HepG2 (cell line): ENCODE data around the gene C1orf226.

Experiments
- BHLHE40 ChIP-seq: IDR thresholded peaks from 2 replicates; pipeline ENCODE4 v1.6.1; 2011; ENCODE audit warnings: low read length, improper control_type of control experiment
- CTCF ChIP-seq: sonication (generic); formaldehyde crosslinking; IDR thresholded peaks from 2 replicates; pipeline ENCODE4 v1.5.0; 2020; ENCODE audit warnings: mild to moderate bottlenecking, missing genetic modification reagents, moderate library complexity
- FOXP4 ChIP-seq: sonication (generic); formaldehyde crosslinking; IDR thresholded peaks from 2 replicates; pipeline ENCODE4 v1.4.0; 2020; ENCODE audit warnings: missing genetic modification reagents
- HIVEP1 ChIP-seq: sonication (generic); formaldehyde crosslinking; IDR thresholded peaks from 2 replicates; pipeline ENCODE4 v1.4.0; 2020; ENCODE audit warnings: mild to moderate bottlenecking, missing genetic modification reagents
- JUNB ChIP-seq: sonication (generic); formaldehyde crosslinking; IDR thresholded peaks from 2 replicates; pipeline ENCODE4 v1.8.0; 2022; ENCODE audit warnings: missing genetic modification reagents, mild to moderate bottlenecking, borderline replicate concordance
- MEIS2 ChIP-seq: sonication (generic); formaldehyde crosslinking; IDR thresholded peaks from 2 replicates; pipeline ENCODE4 v1.9.0; 2021; ENCODE audit warnings: mild to moderate bottlenecking, missing genetic modification reagents
- POLR2A ChIP-seq, 2 experiments: IDR thresholded peaks; 2 replicates each; pipeline ENCODE4 v1.6.1; 2011; ENCODE audit warnings: low read depth in 2 of 2, low read length in 2 of 2, mild to moderate bottlenecking in 1 of 2, moderate library complexity in 1 of 2; ENCODE audit not compliant: insufficient read depth in 1 of 2
- SCMH1 ChIP-seq: sonication (generic); formaldehyde crosslinking; IDR thresholded peaks from 2 replicates; pipeline ENCODE4 v1.9.0; 2021; ENCODE audit warnings: missing genetic modification reagents, mild to moderate bottlenecking, borderline replicate concordance
- SMARCC2 ChIP-seq: fragments of 450-650 bp; IDR thresholded peaks from 2 replicates; pipeline ENCODE4 v1.6.1; 2017; ENCODE audit warnings: antibody characterized with exemption, mild to moderate bottlenecking
- SMC3 ChIP-seq: IDR thresholded peaks from 2 replicates; pipeline ENCODE4 v1.6.1; 2011; ENCODE audit warnings: low read length, improper control_type of control experiment
- SP1 ChIP-seq, 2 experiments: fragments of 450-650 bp in 1 of 2; sonication (generic) in 1 of 2; formaldehyde crosslinking in 1 of 2; IDR thresholded peaks; 2 replicates each; pipeline versions ENCODE4 v1.4.0 to v1.6.1; 2016 to 2020; ENCODE audit warnings: missing genetic modification reagents in 1 of 2
- ZFP90 ChIP-seq: sonication (generic); formaldehyde crosslinking; IDR thresholded peaks from 2 replicates; pipeline ENCODE4 v1.8.0; 2022; ENCODE audit warnings: missing genetic modification reagents, mild to moderate bottlenecking, inconsistent platforms, borderline replicate concordance
- ZKSCAN1 ChIP-seq: fragments of 150-350 bp; IDR thresholded peaks from 2 replicates; pipeline ENCODE4 v1.6.1; 2014; ENCODE audit warnings: low read length
- ZMAT5 ChIP-seq: sonication (generic); formaldehyde crosslinking; IDR thresholded peaks from 2 replicates; pipeline ENCODE4 v1.5.0; 2020; ENCODE audit warnings: mild to moderate bottlenecking, low read depth, missing genetic modification reagents, borderline replicate concordance

- TF ChIP-seq ZKSCAN1 (no peak), SMC3 (no peak), CTCF (CRISPR knock-in tag) (no peak), SP1 (IDR thresholded peaks at IDR 0.05) (no peak), SP1 (CRISPR knock-in tag; IDR thresholded peaks at IDR 0.05) (no peak), SCMH1 (CRISPR knock-in tag) (no peak), SMARCC2 (no peak), MEIS2 (CRISPR knock-in tag) (no peak), POLR2A (IDR thresholded peaks at IDR 0.05; ENCODE audit: insufficient read depth in 1 of 2, low read depth in 2 of 2, low read length in 2 of 2) (no peak), JUNB (CRISPR knock-in tag) (no peak), HIVEP1 (CRISPR knock-in tag) (no peak), BHLHE40 (no peak), ZMAT5 (no peak), FOXP4 (no peak), ZFP90 (no peak)
These were observed 9.1 kb upstream of the C1orf226 start for GRCh38 chr1:162372159-162373071.
